Activated CD4-positive, alpha-beta T cell treated with anti-CD3 and anti-CD28 coated beads, Interleukin-2, amount 50 U/mL, for 1 hour (primary cell): ENCODE results near the gene WFDC1.
A peak's percentile ranks its signal among the peaks of the same experiment; 100 is the strongest.

Experiments
- DNase-seq: peaks from one replicate; pipeline ENCODE4 v3.0.0-alpha.2; 2020

WFDC1 gene

GRCh38 chr16:84357191-84357651, 62.5 kb downstream of the WFDC1 start:
- no peak for DNase-seq

- DNase-seq: no peak
Measured at GRCh38 chr16:84358601-84359295, 64.1 kb downstream of the WFDC1 start.

- DNase-seq: no peak
Measured at GRCh38 chr16:84359326-84359725, 64.6 kb downstream of the WFDC1 start.

- peak; percentile 28 for DNase-seq
Measured at GRCh38 chr16:84360170-84360569, 65.5 kb downstream of the WFDC1 start.

GRCh38 chr16:84360748-84361147, 66.1 kb downstream of the WFDC1 start:
- DNase-seq: no peak

- DNase-seq: no peak
Measured at GRCh38 chr16:84361546-84361945, 66.9 kb downstream of the WFDC1 start.

GRCh38 chr16:84362471-84362941, 67.8 kb downstream of the WFDC1 start:
- DNase-seq: no peak

- no peak for DNase-seq
Measured at GRCh38 chr16:84366208-84366607, 71.5 kb downstream of the WFDC1 start.

GRCh38 chr16:84367297-84367680, 72.6 kb downstream of the WFDC1 start:
- no peak for DNase-seq

- no peak for DNase-seq
Measured at GRCh38 chr16:84367750-84368307, 73.2 kb downstream of the WFDC1 start.

- no peak for DNase-seq
Measured at GRCh38 chr16:84368308-84368996, 73.8 kb downstream of the WFDC1 start, which contains the start of gene ATP2C2. Gene ATP2C2 (plus strand): TSS chr16:84368538. CDS start chr16:84368616, 78 bp downstream.

GRCh38 chr16:84369105-84369504, 74.4 kb downstream of the WFDC1 start:
- no peak for DNase-seq

- no peak for DNase-seq
Measured at GRCh38 chr16:84369938-84370627, 75.4 kb downstream of the WFDC1 start.

GRCh38 chr16:84370723-84371552, 76.3 kb downstream of the WFDC1 start:
- no peak for DNase-seq

- no peak for DNase-seq
Measured at GRCh38 chr16:84371553-84371865, 76.8 kb downstream of the WFDC1 start.

GRCh38 chr16:84373907-84374489, 79.3 kb downstream of the WFDC1 start:
- no peak for DNase-seq

GRCh38 chr16:84378099-84378498, 83.4 kb downstream of the WFDC1 start:
- DNase-seq: no peak

GRCh38 chr16:84378567-84378966, 83.9 kb downstream of the WFDC1 start:
- no peak for DNase-seq

GRCh38 chr16:84379008-84379708, 84.5 kb downstream of the WFDC1 start:
- DNase-seq: no peak
